ENCODE results near the gene DNAH10. TPM values are rescaled to one million over a fixed set of nuclear protein-coding genes. Genes with fewer than 3 reads are reported as not detected.

The DNAH10 gene
- total and polyA plus RNA-seq, 2 of the 13 experiments (the other 11 are each of a cell fraction or from before 2014, with no cell fraction given): 0.01 to 0.02 TPM

GRCh38 chr12:123895451-123895850 is 133.3 kb downstream of the DNAH10 start:
- no peaks in the 10 kb centered on the region for H3K36me3 ChIP-seq (replicated peaks in 1 of 2; ENCODE audit: control insufficient read depth in 1 of 2, insufficient read depth in 2 of 2, low read length in 2 of 2)
- WGBS (ENCODE audit: low lambda C conversion rate): 0% methylated on average over 7 of the region's 8 CpGs
- no TSS peak for BruUV-seq (replicated peaks)
- H3K9ac ChIP-seq (ENCODE audit: insufficient read depth, low read depth, low read length): no peak overlapping the region
- H3K27ac ChIP-seq (ENCODE audit: extremely low read length, insufficient read depth, low read length): no peak overlapping the region
- no peak overlapping the region for H2AFZ ChIP-seq (ENCODE audit: low read length)
- peaks cover 12 to 65% of the 10 kb centered on the region in 2 experiments for H3K27me3 ChIP-seq (ENCODE audit: control insufficient read depth in 1 of 2, insufficient read depth in 2 of 2, low read length in 2 of 2)
- no peaks in the 10 kb centered on the region for H4K20me1 ChIP-seq (ENCODE audit: insufficient read depth, low read length)
- intact Hi-C loops (cut with micrococcal nuclease; ENCODE audit: unreplicated experiment) (no loop called here), in situ Hi-C loops (cut with HindIII; ENCODE audit: extremely low pct_ligation_motif_present, low pct_unique_long_range_greater_than_20kb) (no loop called here)
- ATAC-seq: peak; percentile 66
- ChIA-PET POLR2A (no interaction called here), CTCF (ENCODE audit: low intra/inter-chr PET ratio, low total read pairs) (no interaction called here)
- H3K4me2 ChIP-seq (ENCODE audit: low read depth, low read length): peak overlapping the region; percentile 39
- no peak for FAIRE-seq
- no peak overlapping the region for H3K4me3 ChIP-seq (replicated peaks in 1 of 3; ENCODE audit: insufficient read depth in 1 of 3, low read depth in 2 of 3, low read length in 3 of 3)
- H3K79me2 ChIP-seq (ENCODE audit: insufficient read depth, low read length): no peaks in the 10 kb centered on the region
- peak; percentile 78 for DNase-seq (ENCODE audit: low spot score)
- peaks cover 24% of the 10 kb centered on the region for H3K4me1 ChIP-seq (ENCODE audit: insufficient read depth, low read length)
- H3K9me3 ChIP-seq (ENCODE audit: low read length): no peaks in the 10 kb centered on the region
- no peak for TF ChIP-seq ZNF460 (CRISPR knock-in tag; IDR thresholded peaks at IDR 0.05; ENCODE audit: borderline replicate concordance)
- no peak for TF ChIP-seq KMT2A (CRISPR knock-in tag; IDR thresholded peaks at IDR 0.05)
- TF ChIP-seq GMEB2 (CRISPR knock-in tag; IDR thresholded peaks at IDR 0.05; ENCODE audit: low read depth): no peak
- TF ChIP-seq TCF7 (IDR thresholded peaks at IDR 0.05; ENCODE audit: low read depth): peak; percentile 30; the same call in 1 of the 2 replicates
- no peak for TF ChIP-seq ATF7 (IDR thresholded peaks at IDR 0.05)
- TF ChIP-seq ATF7 (CRISPR knock-in tag; IDR thresholded peaks at IDR 0.05): no peak
- no peak for TF ChIP-seq ZNF468 (CRISPR knock-in tag; IDR thresholded peaks at IDR 0.05)
- TF ChIP-seq SOX13 (IDR thresholded peaks at IDR 0.05): no peak
- TF ChIP-seq SOX13 (CRISPR knock-in tag; conservative IDR thresholded peaks at IDR 0.05 in 1 of 2, IDR thresholded peaks at IDR 0.05 in 1 of 2): peak in 1 of 2 experiments; percentile 42; a peak in 1 of 4 replicates
- no peak for TF ChIP-seq NCOR1 (IDR thresholded peaks at IDR 0.05; ENCODE audit: borderline replicate concordance, low read length)
- TF ChIP-seq, protein P1, sequence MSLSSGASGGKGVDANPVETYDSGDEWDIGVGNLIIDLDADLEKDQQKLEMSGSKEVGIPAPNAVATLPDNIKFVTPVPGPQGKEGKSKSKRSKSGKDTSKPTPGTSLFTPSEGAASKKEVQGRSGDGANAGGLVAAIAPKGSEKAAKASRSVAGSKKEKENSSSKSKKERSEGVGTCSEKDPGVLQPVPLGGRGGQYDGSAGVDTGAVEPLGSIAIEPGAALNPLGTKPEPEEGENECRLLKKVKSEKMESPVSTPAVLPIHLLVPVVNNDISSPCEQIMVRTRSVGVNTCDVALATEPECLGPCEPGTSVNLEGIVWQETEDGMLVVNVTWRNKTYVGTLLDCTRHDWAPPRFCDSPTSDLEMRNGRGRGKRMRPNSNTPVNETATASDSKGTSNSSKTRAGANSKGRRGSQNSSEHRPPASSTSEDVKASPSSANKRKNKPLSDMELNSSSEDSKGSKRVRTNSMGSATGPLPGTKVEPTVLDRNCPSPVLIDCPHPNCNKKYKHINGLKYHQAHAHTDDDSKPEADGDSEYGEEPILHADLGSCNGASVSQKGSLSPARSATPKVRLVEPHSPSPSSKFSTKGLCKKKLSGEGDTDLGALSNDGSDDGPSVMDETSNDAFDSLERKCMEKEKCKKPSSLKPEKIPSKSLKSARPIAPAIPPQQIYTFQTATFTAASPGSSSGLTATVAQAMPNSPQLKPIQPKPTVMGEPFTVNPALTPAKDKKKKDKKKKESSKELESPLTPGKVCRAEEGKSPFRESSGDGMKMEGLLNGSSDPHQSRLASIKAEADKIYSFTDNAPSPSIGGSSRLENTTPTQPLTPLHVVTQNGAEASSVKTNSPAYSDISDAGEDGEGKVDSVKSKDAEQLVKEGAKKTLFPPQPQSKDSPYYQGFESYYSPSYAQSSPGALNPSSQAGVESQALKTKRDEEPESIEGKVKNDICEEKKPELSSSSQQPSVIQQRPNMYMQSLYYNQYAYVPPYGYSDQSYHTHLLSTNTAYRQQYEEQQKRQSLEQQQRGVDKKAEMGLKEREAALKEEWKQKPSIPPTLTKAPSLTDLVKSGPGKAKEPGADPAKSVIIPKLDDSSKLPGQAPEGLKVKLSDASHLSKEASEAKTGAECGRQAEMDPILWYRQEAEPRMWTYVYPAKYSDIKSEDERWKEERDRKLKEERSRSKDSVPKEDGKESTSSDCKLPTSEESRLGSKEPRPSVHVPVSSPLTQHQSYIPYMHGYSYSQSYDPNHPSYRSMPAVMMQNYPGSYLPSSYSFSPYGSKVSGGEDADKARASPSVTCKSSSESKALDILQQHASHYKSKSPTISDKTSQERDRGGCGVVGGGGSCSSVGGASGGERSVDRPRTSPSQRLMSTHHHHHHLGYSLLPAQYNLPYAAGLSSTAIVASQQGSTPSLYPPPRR (CRISPR knock-in tag; IDR thresholded peaks at IDR 0.05; ENCODE audit: borderline replicate concordance): peak; percentile 40; the same call in 1 of the 2 replicates
- TF ChIP-seq SOX5 (CRISPR knock-in tag; IDR thresholded peaks at IDR 0.05; ENCODE audit: borderline replicate concordance): peak; percentile 55; the same call in 1 of the 2 replicates
- TF ChIP-seq ASH2L (IDR thresholded peaks at IDR 0.05; ENCODE audit: insufficient read length, low read depth, low read length): no peak
- TF ChIP-seq HMG20A (CRISPR knock-in tag; IDR thresholded peaks at IDR 0.05; ENCODE audit: borderline replicate concordance): peak; percentile 19; the same call in 1 of the 2 replicates
- TF ChIP-seq, protein P2, sequence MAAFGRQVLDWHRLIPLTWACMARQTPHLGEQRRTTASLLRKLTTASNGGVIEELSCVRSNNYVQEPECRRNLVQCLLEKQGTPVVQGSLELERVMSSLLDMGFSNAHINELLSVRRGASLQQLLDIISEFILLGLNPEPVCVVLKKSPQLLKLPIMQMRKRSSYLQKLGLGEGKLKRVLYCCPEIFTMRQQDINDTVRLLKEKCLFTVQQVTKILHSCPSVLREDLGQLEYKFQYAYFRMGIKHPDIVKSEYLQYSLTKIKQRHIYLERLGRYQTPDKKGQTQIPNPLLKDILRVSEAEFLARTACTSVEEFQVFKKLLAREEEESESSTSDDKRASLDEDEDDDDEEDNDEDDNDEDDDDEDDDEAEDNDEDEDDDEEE (CRISPR knock-in tag; IDR thresholded peaks at IDR 0.05): no peak
